Neuronal stem cell (in vitro differentiated cells): ENCODE measurements around the gene ZMIZ1.
A peak's percentile ranks its signal among the peaks of the same experiment; 100 is the strongest.

Experiments used
- DNase-seq: peaks from one replicate; pipeline ENCODE4 v3.0.0-alpha.2; 2013; ENCODE audit warnings: low spot score
- H2AFZ ChIP-seq: one replicate; pipeline ENCODE4 v1.6.1; 2013; ENCODE audit warnings: mild to moderate bottlenecking, low read length, inconsistent platforms
- H2AK5ac ChIP-seq: 2 replicates; pipeline ENCODE4 v1.6.1; 2013; ENCODE audit warnings: low read depth, mild to moderate bottlenecking, inconsistent platforms, low read length, moderate library complexity, mixed read lengths
- H2BK120ac ChIP-seq: 2 replicates; pipeline ENCODE4 v1.6.1; 2013; ENCODE audit warnings: low read depth, mild to moderate bottlenecking, inconsistent platforms, low read length, moderate library complexity, mixed read lengths
- H2BK12ac ChIP-seq: one replicate; pipeline ENCODE4 v1.6.1; 2013; ENCODE audit warnings: low read length, inconsistent platforms
- H2BK15ac ChIP-seq: 2 replicates; pipeline ENCODE4 v1.6.1; 2013; ENCODE audit warnings: mild to moderate bottlenecking, low read length, inconsistent platforms, mixed read lengths
- H2BK5ac ChIP-seq: one replicate; pipeline ENCODE4 v1.6.1; 2013; ENCODE audit warnings: inconsistent platforms, mild to moderate bottlenecking, low read length, moderate library complexity
- H3K14ac ChIP-seq: one replicate; pipeline ENCODE4 v1.6.1; 2013; ENCODE audit warnings: low read length, inconsistent platforms
- H3K18ac ChIP-seq: 2 replicates; pipeline ENCODE4 v1.6.1; 2013; ENCODE audit warnings: low read length, inconsistent platforms
- H3K23ac ChIP-seq: 2 replicates; pipeline ENCODE4 v1.6.1; 2013; ENCODE audit warnings: low read depth, mild to moderate bottlenecking, mixed read lengths, low read length, inconsistent platforms; ENCODE audit not compliant: poor library complexity
- H3K27ac ChIP-seq: replicated peaks from 3 replicates; pipeline ENCODE4 v1.5.1; 2013; ENCODE audit warnings: low read length, inconsistent platforms
- H3K27me3 ChIP-seq, 3 experiments: 2 replicates each; pipeline ENCODE4 v1.6.1; 2013; ENCODE audit warnings: low read length in 3 of 3, mild to moderate bottlenecking in 2 of 3, inconsistent platforms in 1 of 3, low read depth in 1 of 3, mixed read lengths in 1 of 3, moderate library complexity in 1 of 3; ENCODE audit not compliant: control insufficient read depth in 3 of 3, insufficient read depth in 3 of 3
- H3K36me3 ChIP-seq, 2 donors: replicated peaks in 1 of 2; 2 replicates each; pipeline ENCODE4 v1.6.1; 2013; ENCODE audit warnings: low read length in 2 of 2; ENCODE audit not compliant: control insufficient read depth in 2 of 2, insufficient read depth in 2 of 2
- H3K4ac ChIP-seq: 2 replicates; pipeline ENCODE4 v1.6.1; 2013; ENCODE audit warnings: inconsistent platforms, mild to moderate bottlenecking, low read length, moderate library complexity
- H3K4me1 ChIP-seq, 2 donors: 1 replicate in 1 of 2; 2 replicates in 1 of 2; pipeline ENCODE4 v1.6.1; 2013; ENCODE audit warnings: low read length in 2 of 2, low read depth in 1 of 2; ENCODE audit not compliant: control insufficient read depth in 2 of 2, insufficient read depth in 1 of 2
- H3K4me2 ChIP-seq: one replicate; pipeline ENCODE4 v1.6.1; 2013; ENCODE audit warnings: mild to moderate bottlenecking, low read length, inconsistent platforms; ENCODE audit not compliant: insufficient read depth, poor library complexity, severe bottlenecking
- H3K4me3 ChIP-seq, 2 donors: 2 replicates each; pipeline ENCODE4 v1.5.1; 2013; ENCODE audit warnings: low read length in 2 of 2, mild to moderate bottlenecking in 2 of 2, inconsistent platforms in 1 of 2, moderate library complexity in 1 of 2
- H3K79me1 ChIP-seq: one replicate; pipeline ENCODE4 v1.6.1; 2013; ENCODE audit warnings: low read depth, mild to moderate bottlenecking, inconsistent platforms, low read length, moderate library complexity
- H3K9ac ChIP-seq: one replicate; pipeline ENCODE4 v1.6.1; 2013; ENCODE audit warnings: mild to moderate bottlenecking, low read depth, low read length, inconsistent platforms; ENCODE audit not compliant: poor library complexity
- H3K9me3 ChIP-seq, 2 donors: replicated peaks in 1 of 2; 2 replicates each; pipeline versions ENCODE3 to v1.6.1; 2013; ENCODE audit warnings: low read length in 2 of 2, mild to moderate bottlenecking in 2 of 2, inconsistent platforms in 1 of 2, low read depth in 1 of 2, mixed read lengths in 1 of 2, moderate library complexity in 1 of 2; ENCODE audit not compliant: control insufficient read depth in 2 of 2, insufficient read depth in 1 of 2
- H4K8ac ChIP-seq: one replicate; pipeline ENCODE4 v1.6.1; 2013; ENCODE audit warnings: low read depth, mild to moderate bottlenecking, inconsistent platforms, low read length, moderate library complexity
- H4K91ac ChIP-seq: one replicate; pipeline ENCODE4 v1.6.1; 2013; ENCODE audit warnings: low read length, low read depth, mild to moderate bottlenecking, inconsistent platforms; ENCODE audit not compliant: poor library complexity
- WGBS, 2 donors: extraction: QIAGEN DNeasy Blood & Tissue Kit; methylation state at CpG; one replicate each; pipeline ENCODE4 v1.1.7; 2013; ENCODE audit warnings: missing lambda C conversion rate in 2 of 2, mixed read lengths in 1 of 2; ENCODE audit not compliant: insufficient read length in 2 of 2, insufficient replicate concordance in 1 of 2; ENCODE audit errors: extremely low coverage in 2 of 2; 5-methylcytosine and 5-hydroxymethylcytosine counted together

The ZMIZ1 gene

GRCh38 chr10:79059859-79060379 is 8.8 kb upstream of the ZMIZ1 start:
- no peak overlapping the region for H4K91ac ChIP-seq
- no peak overlapping the region for H2BK5ac ChIP-seq
- H3K18ac ChIP-seq: no peak overlapping the region
- H3K4ac ChIP-seq: no peak overlapping the region
- H3K9me3 ChIP-seq: no peaks in the 10 kb centered on the region
- no peak overlapping the region for H4K8ac ChIP-seq
- H3K4me2 ChIP-seq: no peak overlapping the region
- no peak overlapping the region for H3K9ac ChIP-seq
- H3K4me3 ChIP-seq: no peak overlapping the region
- H3K4me1 ChIP-seq: peaks cover 9 to 13% of the 10 kb centered on the region in 2 donors
- no peak overlapping the region for H2AK5ac ChIP-seq
- H3K36me3 ChIP-seq: no peaks in the 10 kb centered on the region
- WGBS, 2 donors: no CpG with 5 or more reads among the region's 11 CpGs
- H2BK120ac ChIP-seq: no peak overlapping the region
- no peak for DNase-seq
- H3K27ac ChIP-seq: no peak overlapping the region
- H3K14ac ChIP-seq: no peak overlapping the region
- H3K79me1 ChIP-seq: no peaks in the 10 kb centered on the region
- no peak overlapping the region for H2BK12ac ChIP-seq
- no peak overlapping the region for H2AFZ ChIP-seq
- no peaks in the 10 kb centered on the region for H3K27me3 ChIP-seq
- no peak overlapping the region for H2BK15ac ChIP-seq
- no peak overlapping the region for H3K23ac ChIP-seq

- no CpG with 5 or more reads among the region's 7 CpGs for WGBS, 2 donors
- DNase-seq: no peak
- no peak overlapping the region for H2BK12ac ChIP-seq
These were observed 8.0 kb upstream of the ZMIZ1 start for GRCh38 chr10:79060641-79061255.

DNA sequence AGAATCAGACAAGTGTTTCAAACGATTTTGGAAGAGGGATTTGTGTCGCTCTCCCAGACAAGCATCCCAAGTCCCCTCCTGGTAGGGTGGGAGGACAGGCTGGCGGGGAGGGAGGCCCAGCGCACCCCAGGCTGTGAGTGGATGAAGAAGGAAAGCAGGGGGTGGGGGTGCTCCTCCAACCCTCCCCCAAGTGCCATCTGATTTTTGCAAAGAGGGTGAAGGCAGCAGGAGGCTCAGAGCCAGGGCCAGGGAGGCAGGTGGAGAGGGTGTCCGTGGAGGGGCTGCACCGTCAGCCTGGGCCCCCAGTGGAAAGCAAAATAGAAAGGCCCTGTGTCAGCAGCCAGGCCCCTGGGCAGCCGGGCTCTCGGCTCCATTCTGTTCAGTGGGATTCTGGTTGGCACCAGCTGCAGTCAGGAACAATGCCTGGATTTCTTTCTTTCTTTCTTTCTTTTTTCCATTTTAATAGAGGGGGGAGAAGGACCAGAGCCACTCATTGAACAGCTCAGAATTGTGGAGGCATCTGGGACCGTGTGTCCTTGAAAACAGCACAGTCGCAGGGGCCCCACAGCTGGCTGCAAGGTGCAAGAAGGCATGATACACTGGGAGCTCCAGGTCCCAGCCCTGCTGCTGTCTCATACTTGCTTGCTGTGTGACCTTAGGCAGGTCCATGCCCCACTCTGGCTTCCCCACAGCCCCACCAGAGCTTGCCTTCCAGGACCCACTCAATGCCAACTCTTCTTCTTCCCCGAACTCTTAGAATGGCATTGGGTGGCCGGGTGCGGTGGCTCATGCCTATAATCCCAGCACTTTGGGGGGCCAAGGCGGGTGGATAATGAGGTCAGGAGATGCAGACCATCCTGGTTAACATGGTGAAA is 7.1 kb upstream of the ZMIZ1 start:
- Histone ChIP-seq H3K4ac (no peak overlapping the region), H2AFZ (peak overlapping the region; percentile 15), H2BK12ac (no peak overlapping the region), H3K27ac (no peak overlapping the region), H3K79me1 (no peaks in the 10 kb centered on the region), H3K4me2 (no peak overlapping the region), H3K36me3 (no peaks in the 10 kb centered on the region), H3K9ac (no peak overlapping the region), H4K91ac (no peak overlapping the region), H3K4me1 (peaks cover 7 to 15% of the 10 kb centered on the region in 2 donors), H2BK15ac (peak overlapping the region; percentile 16), H2BK120ac (no peak overlapping the region), H2AK5ac (peak overlapping the region; percentile 6), H3K14ac (no peak overlapping the region), H3K4me3 (no peak overlapping the region), H4K8ac (no peak overlapping the region), H3K27me3 (peaks cover 0 to 2% (median 0%) of the 10 kb centered on the region in 3 experiments), H3K18ac (peak overlapping the region; percentile 89), H3K23ac (no peak overlapping the region), H2BK5ac (no peak overlapping the region), H3K9me3 (no peaks in the 10 kb centered on the region)
- WGBS, 2 donors: no CpG with 5 or more reads among the region's 14 CpGs
- DNase-seq: no peak

More at GRCh38 chr10:79060641-79061255, 8.0 kb upstream of the ZMIZ1 start:
- H3K4me1 ChIP-seq: peaks cover 9 to 13% of the 10 kb centered on the region in 2 donors
- H2AK5ac ChIP-seq: peak overlapping the region; percentile 5
- H3K9me3 ChIP-seq: no peaks in the 10 kb centered on the region
- H2BK120ac ChIP-seq: no peak overlapping the region
- no peak overlapping the region for H2BK15ac ChIP-seq
- H4K8ac ChIP-seq: no peak overlapping the region
- H3K36me3 ChIP-seq: no peaks in the 10 kb centered on the region
- H3K4me3 ChIP-seq: no peak overlapping the region
- H4K91ac ChIP-seq: no peak overlapping the region
- no peaks in the 10 kb centered on the region for H3K27me3 ChIP-seq
- no peak overlapping the region for H3K4me2 ChIP-seq
- H3K23ac ChIP-seq: no peak overlapping the region
- no peak overlapping the region for H3K14ac ChIP-seq
- no peak overlapping the region for H2AFZ ChIP-seq
- H3K27ac ChIP-seq: no peak overlapping the region
- no peaks in the 10 kb centered on the region for H3K79me1 ChIP-seq
- H3K4ac ChIP-seq: no peak overlapping the region
- no peak overlapping the region for H3K18ac ChIP-seq
- H2BK5ac ChIP-seq: no peak overlapping the region
- H3K9ac ChIP-seq: no peak overlapping the region

- peak overlapping the region; percentile 54 for H3K18ac ChIP-seq
- no peak overlapping the region for H3K27ac ChIP-seq
- no peak overlapping the region for H3K14ac ChIP-seq
- H3K27me3 ChIP-seq: peaks cover 0 to 2% (median 0%) of the 10 kb centered on the region in 3 experiments
- no peak overlapping the region for H2BK5ac ChIP-seq
- peak overlapping the region; percentile 39 for H4K91ac ChIP-seq
- H2BK12ac ChIP-seq: peak overlapping the region; percentile 85
- H2AFZ ChIP-seq: no peak overlapping the region
- H3K23ac ChIP-seq: peak overlapping the region; percentile 26
- H4K8ac ChIP-seq: no peak overlapping the region
- peak overlapping the region; percentile 28 for H2BK15ac ChIP-seq
- no peaks in the 10 kb centered on the region for H3K79me1 ChIP-seq
- no CpG with 5 or more reads among the region's 5 CpGs for WGBS, 2 donors
- peaks cover 4 to 22% of the 10 kb centered on the region in 2 donors for H3K4me1 ChIP-seq
- H2BK120ac ChIP-seq: no peak overlapping the region
- no peak overlapping the region for H3K4me3 ChIP-seq
- no peaks in the 10 kb centered on the region for H3K36me3 ChIP-seq
- H3K9me3 ChIP-seq: no peaks in the 10 kb centered on the region
- no peak overlapping the region for H3K4me2 ChIP-seq
- H3K4ac ChIP-seq: no peak overlapping the region
- H3K9ac ChIP-seq: no peak overlapping the region
- H2AK5ac ChIP-seq: peak overlapping the region; percentile 81
- DNase-seq: no peak
These were observed 5.7 kb upstream of the ZMIZ1 start for GRCh38 chr10:79063071-79063491.
